ENCODE data around the gene DDAH1.

GRCh38 chr1:85358702-85359438 lies 106.1 kb downstream of the DDAH1 start:
- TF ChIP-seq EZH2 (IDR thresholded peaks at IDR 0.05; ENCODE audit: low read length, unreplicated experiment) (no peak), CTCF (conservative IDR thresholded peaks at IDR 0.05; ENCODE audit: low read depth, low read length) (no peak)

All from PC-3 (cell line).